Liver (tissue), 9 donors: ENCODE data around the gene SEC14L5. TPM values are rescaled to one million over a fixed set of nuclear protein-coding genes. Genes with fewer than 3 reads are reported as not detected.

Experiments used
- DNase-seq: peaks from one replicate; pipeline ENCODE4 v3.0.0-alpha.2; 2017; ENCODE audit warnings: low spot score
- H3K27ac ChIP-seq, 2 donors: one replicate each; pipeline ENCODE4 v1.7.0; 2013; ENCODE audit warnings: inconsistent platforms in 2 of 2, low read length in 2 of 2, control low read depth in 1 of 2, low read depth in 1 of 2, mild to moderate bottlenecking in 1 of 2
- H3K27me3 ChIP-seq, 4 donors: one replicate each; pipeline versions ENCODE4 v1.6.1 to v1.7.0; 2013; ENCODE audit warnings: low read length in 3 of 4, inconsistent platforms in 1 of 4, mild to moderate bottlenecking in 1 of 4, moderate library complexity in 1 of 4; ENCODE audit not compliant: control insufficient read depth in 4 of 4, insufficient read depth in 4 of 4
- H3K36me3 ChIP-seq, 4 donors: one replicate each; pipeline versions ENCODE4 v1.6.1 to v1.7.0; 2013; ENCODE audit warnings: low read length in 3 of 4, mild to moderate bottlenecking in 3 of 4, low read depth in 1 of 4, moderate library complexity in 1 of 4; ENCODE audit not compliant: control insufficient read depth in 4 of 4, insufficient read depth in 3 of 4
- H3K4me1 ChIP-seq, 4 donors: one replicate each; pipeline versions ENCODE4 v1.6.1 to v1.7.0; 2013; ENCODE audit warnings: low read length in 3 of 4, mild to moderate bottlenecking in 3 of 4, moderate library complexity in 1 of 4; ENCODE audit not compliant: control insufficient read depth in 4 of 4, insufficient read depth in 4 of 4
- H3K4me3 ChIP-seq, 3 donors: one replicate each; pipeline versions ENCODE4 v1.6.1 to v1.7.0; 2013; ENCODE audit warnings: low read length in 3 of 3, control low read depth in 1 of 3, low read depth in 1 of 3, mild to moderate bottlenecking in 1 of 3
- H3K9ac ChIP-seq, 2 donors: one replicate each; pipeline ENCODE4 v1.7.0; 2013; ENCODE audit warnings: low read length in 2 of 2, mild to moderate bottlenecking in 2 of 2, moderate library complexity in 2 of 2, control low read depth in 1 of 2, low read depth in 1 of 2
- H3K9me3 ChIP-seq, 4 donors: one replicate each; pipeline versions ENCODE4 v1.6.1 to v1.7.0; 2013; ENCODE audit warnings: low read length in 3 of 4; ENCODE audit not compliant: control insufficient read depth in 4 of 4
- ATF3 ChIP-seq: IDR thresholded peaks from 2 replicates; pipeline ENCODE4 v1.6.1; 2016; ENCODE audit warnings: antibody characterized with exemption
- CTCF ChIP-seq: fragments of 150-350 bp; IDR thresholded peaks from 2 replicates; pipeline ENCODE4 v1.5.1; 2017; ENCODE audit warnings: improper control_type of control experiment, low read depth, low read length; ENCODE audit not compliant: missing input control
- EGR1 ChIP-seq, 2 donors: IDR thresholded peaks; 2 replicates each; pipeline ENCODE4 v1.6.1; 2016 to 2018; ENCODE audit warnings: antibody characterized with exemption in 2 of 2, low read depth in 2 of 2
- FOXA2 ChIP-seq: IDR thresholded peaks from 2 replicates; pipeline ENCODE4 v1.6.1; 2016; ENCODE audit warnings: antibody characterized with exemption
- GABPA ChIP-seq, 2 donors: IDR thresholded peaks in 1 of 2; conservative IDR thresholded peaks in 1 of 2; 2 replicates each; pipeline ENCODE4 v1.6.1; 2016; ENCODE audit warnings: antibody characterized with exemption in 2 of 2, mild to moderate bottlenecking in 1 of 2, moderate library complexity in 1 of 2
- HNF4A ChIP-seq, 2 donors: conservative IDR thresholded peaks; 2 replicates each; pipeline ENCODE4 v1.6.1; 2016; ENCODE audit warnings: antibody characterized with exemption in 2 of 2, mild to moderate bottlenecking in 2 of 2
- HNF4G ChIP-seq: IDR thresholded peaks from 2 replicates; pipeline ENCODE4 v1.6.1; 2016; ENCODE audit warnings: antibody characterized with exemption
- JUND ChIP-seq, 2 donors: IDR thresholded peaks; 2 replicates each; pipeline ENCODE4 v1.6.1; 2016; ENCODE audit warnings: antibody characterized with exemption in 2 of 2
- MAX ChIP-seq: IDR thresholded peaks from 2 replicates; pipeline ENCODE4 v1.6.1; 2016; ENCODE audit warnings: antibody characterized with exemption
- NR2F2 ChIP-seq: IDR thresholded peaks from 2 replicates; pipeline ENCODE4 v1.6.1; 2016; ENCODE audit warnings: antibody characterized with exemption
- RAD21 ChIP-seq, 2 donors: IDR thresholded peaks; 2 replicates each; pipeline ENCODE4 v1.6.1; 2016; ENCODE audit warnings: antibody characterized with exemption in 2 of 2, mild to moderate bottlenecking in 2 of 2
- REST ChIP-seq: IDR thresholded peaks from 2 replicates; pipeline ENCODE4 v1.6.1; 2016; ENCODE audit warnings: antibody characterized with exemption, mild to moderate bottlenecking
- RXRA ChIP-seq, 2 donors: IDR thresholded peaks; 2 replicates each; pipeline ENCODE4 v1.6.1; 2017 to 2018; ENCODE audit warnings: antibody characterized with exemption in 2 of 2, mild to moderate bottlenecking in 1 of 2
- TAF1 ChIP-seq: conservative IDR thresholded peaks from 2 replicates; pipeline ENCODE4 v1.6.1; 2016; ENCODE audit warnings: antibody characterized with exemption, mild to moderate bottlenecking
- YY1 ChIP-seq: IDR thresholded peaks from 2 replicates; pipeline ENCODE4 v1.6.1; 2016; ENCODE audit warnings: antibody characterized with exemption, mild to moderate bottlenecking
- WGBS: extraction: QIAGEN DNeasy Blood & Tissue Kit; methylation state at CpG from one replicate; pipeline ENCODE4 v1.1.7; 2013; 5-methylcytosine and 5-hydroxymethylcytosine counted together
- polyA plus RNA-seq, 2 donors: library from polyadenylated mRNA; stranded (reverse) in 1 of 2; unstranded in 1 of 2; fragments of 200-250 nt in 1 of 2; fragments of >200 nt in 1 of 2; fragmentation: Nextera tagmentation in 1 of 2; extraction: Ambion mirVana in 1 of 2; gene quantifications; one replicate each; pipeline versions ENCODE4 v1.2.1 to v1.2.3, GENCODE V29; 2013 to 2015
- total RNA-seq, 2 donors: library from RNA; depleted of rRNA; stranded (reverse); fragments of >200 nt; gene quantifications; one replicate each; pipeline ENCODE4 v1.2.3, GENCODE V29; 2014
- TF ChIP-seq, protein P1 (sequence below): IDR thresholded peaks from 2 replicates; pipeline ENCODE4 v1.6.1; 2016; ENCODE audit warnings: antibody characterized with exemption
- donor health status: healthy.
- donor health status: healthy.
- donor health status: healthy.
- donor health status: healthy.
- donor health status: healthy.

SEC14L5 gene
- total and polyA plus RNA-seq, 4 donors, result 0.03 to 0.65 (median 0.12) TPM

GRCh38 chr16:4920826-4921225, 37.3 kb upstream of the SEC14L5 start:
- Histone ChIP-seq H3K36me3 (peaks cover 0 to 3% (median 0%) of the 10 kb centered on the region in 4 donors), H3K4me3 (no peak overlapping the region), H3K27ac (no peak overlapping the region), H3K9ac (no peak overlapping the region), H3K4me1 (peaks cover 4 to 18% (median 14%) of the 10 kb centered on the region in 4 donors), H3K27me3 (no peaks in the 10 kb centered on the region), H3K9me3 (no peaks in the 10 kb centered on the region)
- TF ChIP-seq GABPA (IDR thresholded peaks at IDR 0.05 in 1 of 2, conservative IDR thresholded peaks at IDR 0.05 in 1 of 2) (no peak), RAD21 (IDR thresholded peaks at IDR 0.05) (no peak), CTCF (no peak), JUND (IDR thresholded peaks at IDR 0.05) (no peak), NR2F2 (no peak), HNF4G (no peak), ATF3 (no peak), MAX (no peak), RXRA (IDR thresholded peaks at IDR 0.05) (no peak), REST (no peak), EGR1 (IDR thresholded peaks at IDR 0.05; ENCODE audit: low read depth in 2 of 2) (no peak), TAF1 (no peak), YY1 (no peak), FOXA2 (no peak)
- TF ChIP-seq, protein P1, sequence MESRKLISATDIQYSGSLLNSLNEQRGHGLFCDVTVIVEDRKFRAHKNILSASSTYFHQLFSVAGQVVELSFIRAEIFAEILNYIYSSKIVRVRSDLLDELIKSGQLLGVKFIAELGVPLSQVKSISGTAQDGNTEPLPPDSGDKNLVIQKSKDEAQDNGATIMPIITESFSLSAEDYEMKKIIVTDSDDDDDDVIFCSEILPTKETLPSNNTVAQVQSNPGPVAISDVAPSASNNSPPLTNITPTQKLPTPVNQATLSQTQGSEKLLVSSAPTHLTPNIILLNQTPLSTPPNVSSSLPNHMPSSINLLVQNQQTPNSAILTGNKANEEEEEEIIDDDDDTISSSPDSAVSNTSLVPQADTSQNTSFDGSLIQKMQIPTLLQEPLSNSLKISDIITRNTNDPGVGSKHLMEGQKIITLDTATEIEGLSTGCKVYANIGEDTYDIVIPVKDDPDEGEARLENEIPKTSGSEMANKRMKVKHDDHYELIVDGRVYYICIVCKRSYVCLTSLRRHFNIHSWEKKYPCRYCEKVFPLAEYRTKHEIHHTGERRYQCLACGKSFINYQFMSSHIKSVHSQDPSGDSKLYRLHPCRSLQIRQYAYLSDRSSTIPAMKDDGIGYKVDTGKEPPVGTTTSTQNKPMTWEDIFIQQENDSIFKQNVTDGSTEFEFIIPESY, result no peak
- DNase-seq, result no peak
- WGBS, result 90% methylated on average over 5 of the region's 5 CpGs

GRCh38 chr16:4922721-4923342, 35.3 kb upstream of the SEC14L5 start:
- no peak for DNase-seq
- peaks cover 4 to 23% (median 17%) of the 10 kb centered on the region in 4 donors for H3K4me1 ChIP-seq
- H3K9me3 ChIP-seq, result no peaks in the 10 kb centered on the region
- TF ChIP-seq EGR1 (IDR thresholded peaks at IDR 0.05; ENCODE audit: low read depth in 2 of 2), result no peak
- TF ChIP-seq HNF4A (conservative IDR thresholded peaks at IDR 0.05), result no peak
- H3K4me3 ChIP-seq, result no peak overlapping the region
- H3K36me3 ChIP-seq, result peaks cover 0 to 6% (median 1%) of the 10 kb centered on the region in 4 donors
- 84% methylated on average over 18 of the region's 18 CpGs for WGBS
- no peak overlapping the region for H3K27ac ChIP-seq
- no peaks in the 10 kb centered on the region for H3K27me3 ChIP-seq
- H3K9ac ChIP-seq, result no peak overlapping the region
